HG02588 (cell line): Measurements from ENCODE around the gene HOXC12.

Experiments
- ATAC-seq: cut with Tn5 transposase; IDR thresholded peaks from one replicate; pipeline ENCODE4 v1.9.1; 2021; ENCODE audit warnings: mild to moderate bottlenecking, moderate library complexity; ENCODE audit not compliant: unreplicated experiment

HOXC12 gene, protein sequence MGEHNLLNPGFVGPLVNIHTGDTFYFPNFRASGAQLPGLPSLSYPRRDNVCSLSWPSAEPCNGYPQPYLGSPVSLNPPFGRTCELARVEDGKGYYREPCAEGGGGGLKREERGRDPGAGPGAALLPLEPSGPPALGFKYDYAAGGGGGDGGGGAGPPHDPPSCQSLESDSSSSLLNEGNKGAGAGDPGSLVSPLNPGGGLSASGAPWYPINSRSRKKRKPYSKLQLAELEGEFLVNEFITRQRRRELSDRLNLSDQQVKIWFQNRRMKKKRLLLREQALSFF

DNA sequence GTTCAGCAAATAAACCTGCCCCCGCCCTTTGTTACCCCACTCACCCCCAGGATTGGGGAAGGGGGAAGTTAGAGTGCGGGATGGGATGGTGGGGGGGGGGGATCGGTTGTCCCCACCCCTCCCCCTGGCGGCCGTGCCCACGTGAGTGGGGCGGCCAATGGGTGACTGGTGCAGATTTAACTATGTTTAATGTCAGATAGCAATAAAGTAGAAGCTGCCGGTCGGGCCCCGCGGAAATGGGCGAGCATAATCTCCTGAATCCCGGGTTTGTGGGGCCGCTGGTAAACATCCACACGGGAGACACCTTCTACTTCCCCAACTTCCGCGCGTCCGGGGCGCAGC is at the start of gene HOXC12:
HOXC12 (plus strand) TSS at position 210 of the 342 bp plus-strand sequence; CDS start at position 237, 27 bp downstream.
- ATAC-seq, result no peak

DNA sequence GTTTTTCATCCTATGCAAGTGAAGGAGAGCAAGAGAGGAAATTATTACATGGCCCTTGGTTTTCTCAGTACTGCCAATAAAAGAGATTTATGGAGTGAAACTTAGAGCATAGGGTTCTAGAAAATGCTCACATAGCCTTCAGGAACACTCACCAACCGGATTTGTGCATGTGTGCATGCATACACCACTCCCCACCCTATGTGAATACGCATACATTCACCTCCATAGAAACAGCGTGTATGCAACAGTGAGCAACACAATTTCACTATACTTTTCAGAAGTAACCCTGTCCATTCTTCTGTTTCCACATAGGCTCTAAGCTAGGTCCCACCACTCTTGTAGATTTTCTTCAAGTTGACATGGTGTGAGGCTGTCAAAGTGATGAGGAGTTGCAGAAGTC is 47.6 kb upstream of the HOXC12 start:
- no peak for ATAC-seq

DNA sequence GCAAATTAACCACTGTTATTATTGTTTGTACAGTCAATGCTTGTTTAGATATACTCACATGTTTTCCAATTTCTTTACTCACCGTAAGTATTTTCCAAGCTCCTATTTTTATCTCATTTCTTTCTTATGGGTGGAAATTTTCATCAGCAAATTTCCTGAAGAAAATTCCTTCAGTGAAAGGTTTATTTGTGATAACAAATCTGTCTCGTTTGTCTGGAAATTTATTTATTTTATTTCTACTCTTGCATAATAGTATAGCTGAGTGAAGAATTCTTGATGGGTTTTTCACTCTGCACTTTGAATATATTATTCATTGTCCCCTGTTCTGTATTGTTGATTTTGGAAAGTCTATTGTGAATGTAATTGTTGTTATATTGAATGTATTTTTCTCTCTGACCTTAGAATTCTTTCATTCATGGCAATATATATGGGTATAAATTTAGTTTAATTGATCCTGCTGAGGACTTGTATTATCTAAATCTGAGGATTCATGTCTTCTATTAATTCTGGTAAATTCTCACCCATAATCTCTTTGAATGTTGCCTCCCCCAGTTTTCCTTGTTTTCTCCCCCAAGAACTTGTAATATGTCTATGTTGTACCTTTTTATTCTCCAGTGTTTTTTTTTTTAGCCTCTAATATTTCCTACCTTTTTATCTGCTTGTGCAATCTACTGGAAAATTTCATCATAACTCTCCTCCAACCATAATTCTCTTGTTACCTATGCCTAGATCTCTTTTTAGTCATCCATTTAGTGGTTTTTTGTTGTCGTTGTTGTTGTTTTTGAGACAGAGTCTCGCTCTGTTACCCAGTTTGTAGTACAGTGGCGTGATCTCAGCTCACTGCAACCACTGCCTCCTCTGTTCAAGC is 37.7 kb upstream of the HOXC12 start:
- ATAC-seq, result no peak

DNA sequence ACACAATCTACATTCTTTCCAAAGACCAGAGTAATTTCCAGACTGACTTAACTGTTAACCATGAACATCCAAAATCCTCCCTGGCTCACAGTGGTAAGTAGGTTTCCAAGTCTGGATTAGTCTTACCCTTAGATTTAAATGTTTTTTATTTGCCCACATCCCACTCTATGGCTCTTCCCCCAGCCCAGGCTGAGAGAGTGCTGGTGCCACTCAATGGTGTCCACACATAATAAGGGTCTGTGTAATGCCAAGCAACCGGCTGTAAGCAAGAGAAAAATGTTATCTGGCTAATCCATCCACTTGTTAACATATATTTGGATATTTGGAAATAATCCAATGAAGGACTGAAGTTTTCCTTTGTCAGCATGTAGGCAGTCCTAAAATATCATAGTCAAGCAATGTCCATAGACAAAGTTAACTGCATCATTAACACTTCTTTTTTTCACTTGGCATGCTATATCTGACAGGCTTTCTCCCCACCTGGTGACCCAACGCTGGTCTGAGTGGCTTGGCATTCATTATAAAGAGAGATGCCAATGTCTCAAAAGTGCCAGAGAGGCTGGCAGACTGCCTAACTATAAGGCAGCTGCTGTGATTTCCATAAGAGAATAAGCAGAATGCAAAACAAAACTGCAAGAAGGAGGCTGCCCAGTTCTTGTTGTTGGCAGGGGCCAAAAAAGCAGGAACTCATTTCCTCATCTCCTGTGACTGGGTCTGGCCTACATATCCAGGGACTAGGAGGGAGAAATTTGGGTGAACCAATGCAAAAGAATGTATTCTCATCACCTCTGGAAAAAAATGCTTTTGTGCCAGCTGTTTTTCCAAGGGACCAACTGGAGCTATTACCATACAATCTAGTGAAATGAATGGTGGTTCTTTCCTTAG is 29.9 kb upstream of the HOXC12 start:
- no peak for ATAC-seq

DNA sequence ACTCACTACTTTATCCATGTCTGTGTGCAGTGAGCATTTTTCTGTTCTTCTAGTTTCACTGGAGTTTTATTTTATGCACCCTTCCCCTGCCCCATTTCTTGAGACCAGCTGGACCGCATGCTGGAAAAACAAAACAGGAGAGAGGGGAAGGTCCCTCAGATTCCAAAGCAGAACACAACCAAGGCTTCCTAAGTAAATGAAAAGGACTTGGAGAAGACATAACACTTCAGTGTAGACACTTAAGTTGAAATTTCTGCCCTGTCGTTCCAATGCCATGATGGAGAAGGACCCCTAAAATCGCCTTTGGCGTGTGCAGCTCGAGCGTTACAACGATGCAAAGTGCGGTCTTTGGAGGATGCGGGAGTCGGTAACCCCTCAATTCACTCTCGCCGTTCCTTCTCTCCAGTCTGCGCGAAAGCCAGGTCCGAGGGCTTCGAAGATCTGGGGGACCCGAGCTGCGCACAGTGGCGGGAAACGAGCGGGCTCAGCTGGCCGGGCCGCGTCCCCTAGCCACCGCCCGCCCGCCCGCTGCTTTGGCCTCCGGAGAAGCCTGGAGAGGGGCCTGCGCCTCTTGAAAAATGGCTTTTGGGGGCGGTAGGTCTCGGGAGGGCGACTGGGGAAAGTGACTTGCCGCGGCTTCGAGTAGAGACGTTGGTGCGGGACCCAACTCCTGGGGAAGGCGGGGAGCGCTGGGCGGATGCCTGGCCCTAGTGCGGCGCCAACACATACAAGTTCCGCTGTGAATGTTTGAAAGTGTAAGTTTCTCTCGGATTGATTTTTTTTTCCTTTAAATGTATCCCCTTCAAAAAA is 27.3 kb upstream of the HOXC12 start:
- ATAC-seq, result no peak

DNA sequence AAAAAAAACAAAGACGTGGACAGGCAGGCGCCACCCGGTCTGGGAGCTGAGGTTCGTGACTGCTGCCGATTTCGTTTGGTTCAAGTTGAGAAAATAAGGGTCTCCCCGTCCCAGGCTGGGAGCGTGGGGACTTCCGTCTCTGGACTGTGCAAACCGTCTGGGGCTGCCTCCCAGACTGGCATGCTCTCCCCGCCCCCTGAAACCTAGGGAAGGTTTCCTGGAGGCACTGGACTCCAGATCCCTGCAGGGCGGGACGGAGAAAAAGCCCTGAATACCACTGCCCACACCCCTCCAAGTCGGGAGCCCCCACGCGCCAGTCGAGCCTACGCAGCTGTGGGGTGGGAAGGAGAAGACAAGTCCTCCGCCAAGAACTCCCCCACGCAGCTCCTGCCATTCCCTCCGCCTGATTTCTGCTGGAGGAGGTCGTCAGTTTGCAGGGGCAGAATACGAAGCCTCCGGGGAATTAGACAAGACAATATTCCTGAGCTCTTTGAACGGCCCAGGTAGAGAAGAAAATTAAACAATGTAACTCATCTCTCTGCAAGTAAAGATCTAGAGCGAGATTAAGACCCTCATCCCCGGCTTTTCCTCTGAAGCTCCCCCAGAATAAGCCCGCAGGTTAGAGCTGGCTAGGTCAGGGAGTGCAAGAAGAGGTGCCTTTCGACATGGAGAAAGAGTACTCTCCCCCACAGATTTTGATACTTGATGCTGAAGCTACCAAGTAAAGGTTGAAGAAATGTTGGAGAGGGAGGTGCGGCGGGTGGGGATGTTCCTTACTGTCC is 26.5 kb upstream of the HOXC12 start:
- no peak for ATAC-seq

DNA sequence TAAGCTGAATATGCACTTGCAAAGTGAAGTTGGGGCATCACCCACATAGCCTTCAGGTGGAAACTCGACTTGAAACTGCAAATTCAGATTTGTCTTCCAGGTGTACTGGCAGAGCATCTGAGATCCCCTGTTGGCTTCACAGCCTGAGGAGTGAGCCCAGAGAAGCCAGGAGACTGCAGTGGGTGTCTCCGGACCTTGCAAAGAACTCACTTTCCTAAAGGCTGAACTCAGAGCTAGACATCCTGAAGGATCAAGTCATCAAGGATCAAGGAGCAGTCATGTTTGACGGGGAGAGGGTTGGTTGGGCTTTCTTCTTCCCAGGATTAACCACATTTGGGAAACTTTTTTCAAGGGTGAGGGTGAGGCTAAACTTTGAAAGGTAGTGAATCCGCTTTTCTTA is 25.2 kb upstream of the HOXC12 start:
- ATAC-seq, result no peak

DNA sequence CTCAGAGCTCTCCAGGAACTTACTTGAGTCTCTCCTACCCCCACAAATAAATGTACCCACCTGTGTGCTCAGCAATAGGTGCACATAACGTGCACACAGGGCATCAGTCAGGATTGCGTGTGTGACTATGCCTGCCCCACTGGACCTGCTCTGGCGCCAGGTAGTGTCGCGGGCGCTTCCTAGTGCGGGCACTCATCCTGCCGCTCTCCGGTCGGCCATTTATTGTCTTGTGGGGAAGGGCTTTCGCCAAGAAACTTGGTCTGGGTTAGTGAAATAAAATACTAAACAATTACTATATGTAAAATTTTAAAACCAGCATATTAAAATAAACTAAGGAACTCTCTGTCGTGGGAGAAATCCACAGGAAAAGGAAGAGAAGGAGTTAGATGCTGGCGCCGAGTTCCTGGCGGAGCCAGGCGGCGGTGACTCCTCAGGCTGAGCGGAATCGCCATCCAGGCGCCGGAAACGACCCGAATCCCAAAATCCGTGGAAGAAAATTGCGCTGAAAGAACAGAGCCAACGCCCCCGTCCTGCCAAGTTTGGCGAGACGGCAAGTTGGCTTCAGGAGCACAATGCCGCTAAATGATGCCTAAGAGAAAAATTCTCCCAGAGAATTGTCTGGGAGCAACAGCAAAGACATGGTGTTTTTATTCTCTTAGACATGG is 24.0 kb upstream of the HOXC12 start:
- no peak for ATAC-seq

DNA sequence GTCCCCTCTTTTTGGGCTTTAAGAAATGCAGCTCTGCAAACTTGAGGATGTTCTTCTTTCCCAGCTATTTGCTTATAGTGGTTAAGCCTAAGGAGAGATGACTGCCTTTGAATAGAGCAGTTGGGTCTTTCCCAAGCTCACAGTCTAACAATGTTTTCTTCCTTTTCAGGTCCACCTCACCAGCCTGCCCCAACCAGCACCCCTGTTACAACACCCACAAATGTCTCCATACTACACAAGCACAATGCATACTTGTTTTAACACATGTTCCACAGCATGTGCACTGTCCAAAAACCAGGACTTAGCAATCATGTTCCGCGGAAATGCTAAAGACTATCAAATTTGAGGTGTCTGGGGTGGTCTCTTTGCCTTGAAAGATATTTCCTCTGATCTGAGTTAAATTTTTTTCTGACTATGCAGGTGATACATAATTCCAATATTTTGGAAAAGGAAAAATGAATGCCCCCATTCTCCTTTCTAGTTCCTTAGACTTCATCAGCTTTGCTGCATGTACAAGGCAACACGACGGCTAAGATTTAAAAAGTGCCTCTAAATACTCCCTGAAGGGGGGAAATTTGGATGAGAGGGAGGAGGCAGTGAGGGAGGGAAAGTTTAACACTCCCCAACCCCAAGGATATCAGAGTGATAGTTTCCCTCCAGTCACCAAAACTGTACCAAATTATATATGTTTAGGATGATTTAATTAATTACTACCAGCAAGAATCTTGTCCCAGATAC is 22.7 kb upstream of the HOXC12 start:
- no peak for ATAC-seq

DNA sequence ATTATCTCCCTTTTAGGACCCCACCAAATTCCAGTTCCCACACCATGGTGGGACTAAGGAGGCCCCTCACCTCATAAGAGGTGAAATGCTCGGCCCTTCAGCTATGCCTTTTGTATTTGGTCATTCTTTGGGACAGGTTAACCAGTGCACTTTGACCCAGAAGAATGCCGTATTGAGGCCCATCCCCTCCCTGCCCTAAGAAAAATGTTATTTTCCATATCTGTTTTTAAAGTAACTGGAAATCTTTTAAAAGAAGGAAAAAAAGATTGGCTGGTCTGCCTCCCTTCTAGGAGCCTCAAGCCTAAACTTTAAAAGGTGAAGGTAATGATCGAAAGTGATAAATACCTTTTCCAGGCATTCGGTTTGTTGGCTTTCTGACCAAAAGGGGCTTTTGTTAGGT is 21.8 kb upstream of the HOXC12 start:
- no peak for ATAC-seq

DNA sequence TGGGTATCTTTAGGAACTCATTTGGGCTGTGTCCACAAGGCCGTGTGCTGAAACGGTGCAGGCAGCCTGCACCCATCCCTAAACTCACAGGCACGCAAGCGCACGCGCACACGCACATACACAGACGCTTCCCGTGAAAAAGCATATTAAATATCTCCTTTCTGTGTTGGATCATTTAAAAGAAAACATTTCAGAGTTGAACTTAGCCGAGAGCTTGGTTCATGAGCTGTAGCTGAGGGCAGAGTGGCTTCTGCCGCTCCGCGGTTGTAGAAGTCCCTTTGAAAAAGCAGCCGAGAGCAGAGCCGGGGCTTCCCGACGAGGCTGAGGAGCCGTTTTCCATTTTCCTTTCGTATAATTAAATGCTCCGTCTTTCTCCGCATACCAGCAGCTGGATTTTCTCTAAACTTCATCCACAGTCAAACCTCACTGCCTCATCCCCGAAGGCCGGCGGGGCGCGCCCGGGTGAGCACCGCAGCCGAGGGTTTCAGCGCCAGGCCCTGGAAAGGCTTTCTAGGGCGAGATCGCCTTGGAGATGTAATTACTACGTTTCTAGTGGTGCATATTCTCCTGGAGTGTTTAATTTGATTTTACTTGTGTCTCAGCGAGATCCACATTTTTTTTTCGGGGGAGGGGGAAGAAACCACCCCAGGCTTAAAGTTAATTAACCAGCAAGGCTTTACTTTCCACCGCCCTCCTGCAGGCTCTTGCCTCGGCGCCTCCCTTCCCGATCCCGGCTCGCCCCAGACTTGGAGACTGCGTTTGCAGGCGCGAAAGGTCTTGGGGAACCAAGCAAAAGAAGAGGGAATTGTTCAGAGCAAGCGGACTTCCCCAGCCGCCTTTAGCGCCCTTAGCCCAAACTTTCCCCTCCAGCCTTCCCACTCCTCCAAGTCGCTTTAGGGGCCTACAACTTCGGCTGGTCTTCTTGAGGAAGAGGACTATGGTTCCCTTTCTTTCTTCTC is 19.0 kb upstream of the HOXC12 start:
- ATAC-seq, result no peak

DNA sequence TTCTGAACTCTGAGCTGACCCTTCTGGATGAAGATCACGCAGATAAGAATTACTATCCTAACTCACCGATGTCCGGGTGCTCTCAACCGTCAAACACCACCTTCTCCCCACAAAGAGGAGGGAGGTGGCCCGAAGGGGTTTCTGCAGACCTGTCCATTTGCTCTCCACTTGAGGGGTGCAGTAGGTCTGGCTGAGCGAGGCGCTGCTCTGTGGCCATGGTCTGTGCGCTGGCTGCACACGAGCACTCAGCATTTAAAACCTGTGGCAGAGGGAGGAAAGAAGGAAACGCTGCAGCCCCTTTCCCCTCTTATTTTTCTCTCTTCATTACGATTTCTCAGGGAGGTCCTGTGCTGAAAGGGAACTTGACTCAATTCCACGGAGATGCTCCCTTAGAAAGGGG is 17.6 kb upstream of the HOXC12 start:
- ATAC-seq, result no peak

DNA sequence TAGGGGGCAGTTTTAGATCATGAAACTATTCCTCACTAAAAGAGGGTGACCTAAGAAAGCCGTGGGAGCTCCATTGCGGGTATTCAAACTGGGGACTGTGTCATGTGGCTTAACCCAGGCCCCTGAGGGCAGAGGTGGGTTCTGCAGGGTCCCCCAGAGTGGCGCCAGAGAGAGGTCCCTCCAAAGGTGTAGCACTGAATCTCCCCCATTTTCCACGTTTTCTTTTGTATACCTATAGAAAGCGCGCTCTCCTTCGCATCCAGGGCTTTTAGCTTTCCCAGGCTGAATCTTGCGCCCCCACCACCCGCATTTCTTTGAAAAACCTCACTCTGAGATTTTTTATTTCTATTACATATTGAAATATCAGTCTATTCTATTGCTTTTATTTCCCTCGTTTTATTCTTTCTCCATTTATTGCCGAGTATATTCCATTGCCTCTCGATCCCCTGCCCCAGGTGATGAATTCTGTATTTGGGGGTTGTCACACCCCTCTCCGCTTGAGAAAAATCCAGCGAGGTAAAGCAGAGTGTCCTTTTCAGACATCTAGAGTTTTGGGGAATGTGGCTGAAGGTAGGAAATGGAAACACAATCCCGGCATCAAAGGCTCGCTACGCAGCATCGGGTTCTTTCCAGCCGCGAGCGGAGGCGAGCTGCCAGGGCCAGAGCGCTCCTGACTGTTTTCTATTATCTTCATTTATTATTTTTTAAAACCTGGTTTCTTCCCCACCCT is 16.9 kb upstream of the HOXC12 start:
- ATAC-seq, result no peak

DNA sequence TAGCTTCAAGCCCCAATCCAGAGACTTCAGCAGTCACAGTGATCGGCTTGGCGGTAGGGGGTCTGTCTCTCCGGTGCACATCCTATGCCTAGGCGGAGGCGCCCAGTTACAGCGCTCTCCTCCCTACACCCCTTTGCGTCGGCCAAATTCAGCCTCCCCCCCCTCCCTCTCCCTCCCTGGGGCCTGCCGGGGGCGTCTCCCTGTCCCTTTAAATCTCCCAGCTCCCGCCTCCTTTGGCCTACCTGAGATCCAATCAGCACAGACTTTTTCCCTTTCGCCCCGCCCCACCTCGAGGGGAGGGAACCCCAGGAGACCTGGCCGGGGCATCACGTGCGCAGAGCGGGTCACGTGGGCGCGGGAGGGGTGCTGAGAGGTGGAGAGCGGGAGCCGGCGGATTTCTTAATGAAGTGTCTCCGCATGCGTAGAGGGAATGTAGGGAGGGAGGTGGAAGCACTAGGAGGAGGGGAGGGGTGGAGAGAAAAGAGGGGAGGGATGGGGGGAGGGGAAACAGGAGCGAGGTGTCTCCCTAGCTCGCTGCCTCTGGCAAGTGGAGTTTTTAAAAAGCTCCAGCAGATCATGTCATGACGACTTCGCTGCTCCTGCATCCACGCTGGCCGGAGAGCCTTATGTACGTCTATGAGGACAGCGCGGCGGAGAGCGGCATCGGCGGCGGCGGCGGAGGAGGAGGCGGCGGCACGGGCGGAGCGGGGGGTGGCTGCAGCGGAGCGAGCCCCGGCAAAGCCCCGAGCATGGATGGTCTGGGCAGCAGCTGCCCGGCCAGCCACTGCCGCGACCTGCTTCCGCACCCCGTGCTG is 16.2 kb upstream of the HOXC12 start, which contains the start of gene HOXC13:
HOXC13 (plus strand) TSS at position 506 of the 815 bp plus-strand sequence; CDS start at position 582, 76 bp downstream.
- no peak for ATAC-seq

DNA sequence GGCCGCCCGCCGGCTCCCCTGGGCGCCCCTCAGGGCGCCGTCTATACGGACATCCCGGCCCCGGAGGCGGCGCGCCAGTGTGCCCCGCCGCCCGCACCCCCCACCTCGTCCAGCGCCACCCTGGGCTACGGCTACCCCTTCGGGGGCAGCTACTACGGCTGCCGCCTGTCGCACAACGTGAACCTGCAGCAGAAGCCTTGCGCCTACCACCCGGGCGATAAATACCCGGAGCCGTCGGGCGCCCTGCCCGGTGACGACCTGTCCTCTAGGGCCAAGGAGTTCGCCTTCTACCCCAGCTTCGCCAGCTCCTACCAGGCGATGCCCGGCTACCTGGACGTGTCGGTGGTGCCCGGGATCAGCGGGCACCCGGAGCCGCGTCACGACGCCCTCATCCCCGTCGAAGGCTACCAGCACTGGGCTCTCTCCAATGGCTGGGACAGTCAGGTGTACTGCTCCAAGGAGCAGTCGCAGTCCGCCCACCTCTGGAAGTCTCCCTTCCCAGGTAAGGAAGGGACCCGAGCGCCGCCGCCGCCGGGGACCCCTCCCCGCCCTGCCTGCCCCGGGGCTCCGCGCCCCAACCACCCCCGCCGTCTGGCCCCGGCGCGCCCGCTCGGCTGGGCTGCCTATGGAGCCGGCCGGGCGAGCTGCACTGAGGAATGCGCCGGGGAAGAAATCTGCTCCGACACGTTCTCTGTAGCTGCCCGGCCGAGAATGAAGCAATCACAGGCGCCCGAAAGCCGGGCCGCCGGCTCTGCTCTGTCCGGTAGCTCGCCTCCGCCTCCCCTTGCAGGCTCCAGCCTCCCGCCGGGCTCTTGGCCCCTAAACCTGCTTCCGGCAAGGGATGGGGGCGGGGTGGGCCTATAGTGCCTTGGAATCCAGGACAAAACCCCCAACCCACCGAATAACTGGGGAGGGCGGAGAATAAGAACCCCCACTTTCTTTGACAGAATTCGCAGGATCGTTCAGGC is 15.3 kb upstream of the HOXC12 start:
- ATAC-seq, result no peak
